HFFc6 (cell line): ENCODE data around the gene GABPB2. TPM values are rescaled to one million over a fixed set of nuclear protein-coding genes. Genes with fewer than 3 reads are reported as not detected.
A peak's percentile ranks its signal among the peaks of the same experiment; 100 is the strongest.

Experiments used
- DNase-seq: peaks from one replicate; pipeline ENCODE4 v3.0.0-alpha.2; 2018
- H3K27ac Mint-ChIP-seq: 2 replicates; pipeline ENCODE4 v1.8.0; 2020; ENCODE audit warnings: mild to moderate bottlenecking, mixed read lengths
- H3K27me3 Mint-ChIP-seq: 2 replicates; pipeline ENCODE4 v1.8.0; 2021; ENCODE audit warnings: mild to moderate bottlenecking, moderate library complexity, mixed read lengths; ENCODE audit not compliant: insufficient read depth
- H3K36me3 Mint-ChIP-seq: 2 replicates; pipeline ENCODE4 v1.8.0; 2021; ENCODE audit warnings: low read depth, mixed read lengths
- H3K4me1 Mint-ChIP-seq: 2 replicates; pipeline ENCODE4 v1.8.0; 2020; ENCODE audit warnings: low read depth, mixed read lengths
- H3K4me3 Mint-ChIP-seq: 2 replicates; pipeline ENCODE4 v1.8.0; 2020; ENCODE audit warnings: mild to moderate bottlenecking, moderate library complexity, mixed read lengths
- H3K9me3 Mint-ChIP-seq: 2 replicates; pipeline ENCODE4 v1.8.0; 2020; ENCODE audit warnings: mild to moderate bottlenecking, mixed read lengths
- CTCF ChIP-seq: fragments of 200-600 bp; sonication (generic); IDR thresholded peaks from 2 replicates; pipeline ENCODE4 v1.5.0; 2021; ENCODE audit warnings: antibody characterized with exemption, mild to moderate bottlenecking
- total RNA-seq, 6 experiments: library from RNA; stranded (reverse); fragmentation: NEBNext Ultra II Directional; extraction: Animal tissue kit (Norgen Biotek cat#: 25700); gene quantifications; 2 replicates in 1 of 6; 3 replicates in 5 of 6; pipeline ENCODE4 v1.2.3, GENCODE V29; 2021

Gene GABPB2
- total RNA-seq, 6 experiments from 2014 or later = 10.6 to 12.2 (median 11.5) TPM

- DNase-seq = peak; percentile 99
- H3K4me1 Mint-ChIP-seq = peaks cover 24% of the 10 kb centered on the region
- H3K27ac Mint-ChIP-seq = peak within 1 kb of the TSS; percentile 98
- peaks cover 3% of the 10 kb centered on the region for H3K27me3 Mint-ChIP-seq
- H3K36me3 Mint-ChIP-seq = peaks cover 18% of the 10 kb centered on the region
- H3K9me3 Mint-ChIP-seq = no peaks in the 10 kb centered on the region
- peak within 1 kb of the TSS; percentile 100 for H3K4me3 Mint-ChIP-seq
- TF ChIP-seq CTCF = no peak; the same call in 1 of the 2 replicates
Measured at GRCh38 chr1:151165738-151166504, 95.4 kb downstream of the GABPB2 start, which contains the start of the genes LYSMD1 and SCNM1. LYSMD1 (minus strand) TSS chr1:151165902; CDS start chr1:151165258, 644 bp downstream. SCNM1 (plus strand) TSS chr1:151166144; CDS start chr1:151166153, 9 bp downstream.

GRCh38 chr1:151166505-151166956, 96.0 kb downstream of the GABPB2 start:
- no peak for TF ChIP-seq CTCF
- Mint-ChIP-seq H3K36me3 (peaks cover 18% of the 10 kb centered on the region), H3K27ac (peak overlapping the region; percentile 98), H3K4me3 (peak overlapping the region; percentile 100), H3K4me1 (peaks cover 24% of the 10 kb centered on the region), H3K9me3 (no peaks in the 10 kb centered on the region), H3K27me3 (peaks cover 3% of the 10 kb centered on the region)
- peak; percentile 80 for DNase-seq

- Mint-ChIP-seq H3K4me3 (peak overlapping the region; percentile 100), H3K27me3 (peaks cover 5% of the 10 kb centered on the region), H3K36me3 (peaks cover 18% of the 10 kb centered on the region), H3K27ac (peak overlapping the region; percentile 98), H3K4me1 (peaks cover 24% of the 10 kb centered on the region), H3K9me3 (no peaks in the 10 kb centered on the region)
- no peak for DNase-seq
- no peak for TF ChIP-seq CTCF
Measured at GRCh38 chr1:151167116-151167515, 96.6 kb downstream of the GABPB2 start.

GRCh38 chr1:151171190-151171589, 100.6 kb downstream of the GABPB2 start:
- peaks cover 10% of the 10 kb centered on the region for H3K36me3 Mint-ChIP-seq
- H3K4me1 Mint-ChIP-seq = peaks cover 13% of the 10 kb centered on the region
- no peak for TF ChIP-seq CTCF
- DNase-seq = no peak
- no peak overlapping the region for H3K27ac Mint-ChIP-seq
- H3K9me3 Mint-ChIP-seq = no peaks in the 10 kb centered on the region
- H3K27me3 Mint-ChIP-seq = peaks cover 4% of the 10 kb centered on the region
- no peak overlapping the region for H3K4me3 Mint-ChIP-seq

Other genes with a start within 250 kb of the GABPB2 start
- 10 to 100 TPM; 21.7 to 28.0 (median 25.2) TPM for gene ARNT, start 194.2 kb upstream of the GABPB2 start, total RNA-seq
- gene CTXND2, start 183.6 kb upstream of the GABPB2 start, total RNA-seq = not detected
- 10 to 100 TPM; 21.0 to 25.7 (median 23.4) TPM for gene SETDB1, start 144.4 kb upstream of the GABPB2 start, total RNA-seq
- gene CERS2, start 95.9 kb upstream of the GABPB2 start, total RNA-seq = 100 to 1,000 TPM; 189 to 305 (median 255) TPM
- under 1 TPM; 0.28 to 0.55 (median 0.46) TPM for gene ANXA9, start 88.5 kb upstream of the GABPB2 start, total RNA-seq
- gene MINDY1, start 63.9 kb upstream of the GABPB2 start, total RNA-seq = 10 to 100 TPM in 1 of 6 experiments, 1 to 10 TPM in 5; 8.3 to 11.9 (median 9.0) TPM
- gene PRUNE1, start 62.3 kb upstream of the GABPB2 start, total RNA-seq = 10 to 100 TPM in 1 of 6 experiments, 1 to 10 TPM in 5; 6.6 to 10.0 (median 7.7) TPM
- gene BNIPL, start 34.2 kb upstream of the GABPB2 start, total RNA-seq = under 1 TPM in 5 of 6 experiments, not detected in 1; 0.06 to 0.31 (median 0.12) TPM
- gene C1orf56, start 23.0 kb upstream of the GABPB2 start, total RNA-seq = 1 to 10 TPM; 3.0 to 6.6 (median 4.6) TPM
- 10 to 100 TPM; 63.2 to 75.1 (median 68.3) TPM for gene CDC42SE1, start 11.1 kb upstream of the GABPB2 start, total RNA-seq
- 10 to 100 TPM in 4 of 6 experiments, 1 to 10 TPM in 2; 9.3 to 11.7 (median 10.8) TPM for gene MLLT11, start 10.4 kb upstream of the GABPB2 start, total RNA-seq
- 1 to 10 TPM in 5 of 6 experiments, under 1 TPM in 1; 0.94 to 1.5 (median 1.4) TPM for gene SEMA6C, start 75.9 kb downstream of the GABPB2 start, total RNA-seq
- gene TNFAIP8L2, start 85.9 kb downstream of the GABPB2 start, total RNA-seq = not detected
- 1 to 10 TPM; 5.0 to 6.6 (median 6.0) TPM for gene LYSMD1, start 95.1 kb downstream of the GABPB2 start, total RNA-seq
- gene SCNM1, start 95.4 kb downstream of the GABPB2 start, total RNA-seq = 10 to 100 TPM; 38.4 to 45.7 (median 41.5) TPM
- 1 to 10 TPM in 1 of 6 experiments, under 1 TPM in 2, not detected in 3; 0.40 to 1.1 (median 0.99) TPM for gene TMOD4, start 105.2 kb downstream of the GABPB2 start, total RNA-seq
- 10 to 100 TPM; 57.8 to 87.4 (median 73.9) TPM for gene VPS72, start 119.4 kb downstream of the GABPB2 start, total RNA-seq
- 10 to 100 TPM; 85.4 to 98.6 (median 90.6) TPM for gene PIP5K1A, start 127.8 kb downstream of the GABPB2 start, total RNA-seq
- gene PSMD4, start 184.0 kb downstream of the GABPB2 start, total RNA-seq = 100 to 1,000 TPM; 194 to 228 (median 217) TPM
- gene ZNF687, start 211.5 kb downstream of the GABPB2 start, total RNA-seq = 10 to 100 TPM; 14.6 to 18.3 (median 15.9) TPM